Cardiac muscle cell (in vitro differentiated cells and primary cell): Measurements from ENCODE around the gene PSTPIP2. TPM values are rescaled to one million over a fixed set of nuclear protein-coding genes. Genes with fewer than 3 reads are reported as not detected.

Source experiments
- DNase-seq, 2 donors: peaks; one replicate each; pipeline versions ENCODE4 v3.0.0 to v3.0.0-alpha.2; 2010 to 2017; ENCODE audit warnings: low read depth in 1 of 2, low spot score in 1 of 2
- H3K27ac ChIP-seq: fragments of 200-600 bp; sonication (generic); 2 replicates; pipeline ENCODE4 v1.5.1; 2016
- H3K27me3 ChIP-seq: fragments of 200-600 bp; sonication (generic); 2 replicates; pipeline ENCODE4 v1.6.0; 2016; ENCODE audit warnings: control low read depth
- H3K36me3 ChIP-seq: fragments of 200-600 bp; sonication (generic); 2 replicates; pipeline ENCODE4 v1.5.1; 2016; ENCODE audit warnings: control low read depth
- H3K4me1 ChIP-seq: fragments of 200-600 bp; sonication (generic); 2 replicates; pipeline ENCODE4 v1.8.1; 2017; ENCODE audit warnings: low read depth, mild to moderate bottlenecking, mixed run types
- H3K4me3 ChIP-seq: fragments of 200-600 bp; sonication (generic); 2 replicates; pipeline ENCODE4 v1.5.1; 2016; ENCODE audit warnings: mild to moderate bottlenecking
- H3K9me3 ChIP-seq: fragments of 200-600 bp; sonication (generic); 2 replicates; pipeline ENCODE4 v1.5.1; 2017; ENCODE audit warnings: low read depth, mild to moderate bottlenecking, control low read depth
- CTCF ChIP-seq: IDR thresholded peaks from 2 replicates; pipeline ENCODE4 v1.5.1; 2012; ENCODE audit warnings: low read depth, mild to moderate bottlenecking, low read length
- polyA plus RNA-seq: library from polyadenylated mRNA; unstranded; fragments of >200 nt; fragmentation: Nextera tagmentation; extraction: Ambion mirVana; gene quantifications from 2 replicates; pipeline ENCODE4 v1.2.1, GENCODE V29; 2016
- total RNA-seq: library from RNA; depleted of rRNA; stranded (reverse); fragments of >200 nt; gene quantifications from 2 replicates; pipeline ENCODE4 v1.2.3, GENCODE V29; 2016

The PSTPIP2 gene
- total and polyA plus RNA-seq, 2 experiments from 2014 or later, result 4.6 to 4.7 TPM

DNA sequence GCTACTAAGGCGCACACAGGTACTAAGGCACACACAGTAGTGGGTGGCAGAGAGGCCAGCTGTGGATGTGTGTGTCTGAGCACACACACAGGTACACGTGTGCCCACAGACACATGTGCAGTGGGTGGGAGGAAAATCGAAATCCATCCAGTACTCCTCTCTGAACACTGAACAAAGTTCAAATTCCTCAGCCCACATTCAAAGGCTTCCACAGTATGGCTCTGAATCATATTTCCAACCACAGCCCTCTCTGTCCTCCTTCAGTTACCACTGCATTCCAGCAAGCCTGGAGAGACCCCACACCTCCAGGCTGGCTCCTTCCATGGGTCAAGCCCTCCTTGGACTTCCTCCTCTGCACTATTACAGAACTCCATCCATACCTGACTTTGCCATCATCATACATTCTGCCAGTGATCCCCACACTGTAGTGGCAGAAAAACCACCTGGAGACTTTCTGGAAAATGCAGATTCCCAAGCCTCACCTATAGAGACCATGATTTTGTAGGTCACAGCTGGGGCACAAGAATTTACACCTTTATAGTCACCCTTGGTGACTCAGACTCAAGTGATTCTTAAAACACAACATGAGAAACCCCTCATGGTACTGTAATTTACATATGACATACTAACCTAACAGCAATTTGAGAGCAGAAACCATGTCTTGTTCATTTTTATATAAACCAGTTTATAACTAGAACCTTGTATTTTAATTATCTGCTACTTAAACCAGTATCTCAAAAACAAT is 136.3 kb downstream of the PSTPIP2 start:
- Histone ChIP-seq H3K27me3 (no peaks in the 10 kb centered on the region), H3K36me3 (peaks cover 13% of the 10 kb centered on the region), H3K9me3 (no peaks in the 10 kb centered on the region), H3K4me1 (peaks cover 14% of the 10 kb centered on the region), H3K4me3 (no peak overlapping the region), H3K27ac (no peak overlapping the region)
- DNase-seq, result peak in 1 of 2 donors; percentile 65
- TF ChIP-seq CTCF, result no peak

Other genes starting within 250 kb of the PSTPIP2 start
- 4.2 TPM in 1 of 2 replicates, not detected in the other for gene SIGLEC15, start 246.6 kb downstream of the PSTPIP2 start, total RNA-seq
- 0.62 TPM in 1 of 2 replicates, not detected in the other for gene SIGLEC15, start 246.6 kb downstream of the PSTPIP2 start, polyA plus RNA-seq
- gene EPG5, start 104.9 kb downstream of the PSTPIP2 start, total RNA-seq, result 17.7 and 22.7 TPM in 2 replicates
- 7.5 and 10.6 TPM in 2 replicates for gene EPG5, start 104.9 kb downstream of the PSTPIP2 start, polyA plus RNA-seq
- gene ATP5F1A, start 26.0 kb upstream of the PSTPIP2 start, total RNA-seq, result 1,340 and 1,633 TPM in 2 replicates
- gene ATP5F1A, start 26.0 kb upstream of the PSTPIP2 start, polyA plus RNA-seq, result 1,388 and 1,610 TPM in 2 replicates
- gene HAUS1, start 32.1 kb upstream of the PSTPIP2 start, total RNA-seq, result 34.8 and 75.5 TPM in 2 replicates
- gene HAUS1, start 32.1 kb upstream of the PSTPIP2 start, polyA plus RNA-seq, result 74.2 and 75.8 TPM in 2 replicates